Common myeloid progenitor, CD34-positive (primary cell): ENCODE measurements around the gene SNED1.

ENCODE experiments used
- CTCF ChIA-PET: fragments of 350-600 bp; sonication (Branson Sonifier 250); formaldehyde crosslinking; loops from one replicate; lab custom pipeline; 2021; ENCODE audit warnings: antibody characterized with exemption; lab: Charles Lee
- POLR2A ChIA-PET: fragments of 350-600 bp; sonication (Branson Sonifier 250); formaldehyde crosslinking; loops from one replicate; lab custom pipeline; 2021; ENCODE audit warnings: antibody characterized with exemption; lab: Charles Lee
- DNase-seq, 3 donors: peaks; one replicate each; pipeline versions ENCODE4 v3.0.0 to v3.0.0-alpha.2; 2013
- H3K27ac ChIP-seq, 2 experiments: 1 replicate in 1 of 2; 2 replicates in 1 of 2; pipeline ENCODE4 v1.7.0; 2013; ENCODE audit warnings: inconsistent platforms in 2 of 2, low read length in 2 of 2, mild to moderate bottlenecking in 2 of 2, low read depth in 1 of 2, moderate library complexity in 1 of 2; ENCODE audit not compliant: severe bottlenecking in 2 of 2, insufficient read depth in 1 of 2, poor library complexity in 1 of 2
- H3K27me3 ChIP-seq, 5 experiments: replicated peaks in 2 of 5; 1 replicate in 3 of 5; 2 replicates in 2 of 5; pipeline versions ENCODE4 v1.6.1 to v1.7.0; 2013; ENCODE audit warnings: low read length in 4 of 5, mild to moderate bottlenecking in 2 of 5, moderate library complexity in 2 of 5, inconsistent platforms in 1 of 5; ENCODE audit not compliant: insufficient read depth in 5 of 5, control insufficient read depth in 4 of 5
- H3K36me3 ChIP-seq, 4 experiments: 1 replicate in 2 of 4; 2 replicates in 2 of 4; pipeline versions ENCODE4 v1.6.1 to v1.7.0; 2013; ENCODE audit warnings: low read length in 3 of 4, control low read depth in 1 of 4, mild to moderate bottlenecking in 1 of 4; ENCODE audit not compliant: control insufficient read depth in 4 of 4, insufficient read depth in 4 of 4
- H3K4me1 ChIP-seq, 4 experiments: 1 replicate in 3 of 4; 2 replicates in 1 of 4; pipeline versions ENCODE4 v1.6.1 to v1.7.1; 2013; ENCODE audit warnings: low read length in 3 of 4, mild to moderate bottlenecking in 3 of 4, control low read depth in 1 of 4, inconsistent platforms in 1 of 4, moderate library complexity in 1 of 4; ENCODE audit not compliant: control insufficient read depth in 4 of 4, insufficient read depth in 4 of 4; ENCODE audit errors: control extremely low read depth in 1 of 4
- H3K4me3 ChIP-seq, 7 experiments: 1 replicate in 4 of 7; 2 replicates in 3 of 7; pipeline versions ENCODE4 v1.5.1 to v1.7.0; 2013; ENCODE audit warnings: mild to moderate bottlenecking in 7 of 7, low read length in 6 of 7, moderate library complexity in 6 of 7, inconsistent platforms in 2 of 7, low read depth in 2 of 7, control low read depth in 1 of 7; ENCODE audit not compliant: insufficient read depth in 4 of 7, control insufficient read depth in 1 of 7; ENCODE audit errors: extremely low read depth in 1 of 7
- H3K9me3 ChIP-seq, 5 experiments: 1 replicate in 4 of 5; 2 replicates in 1 of 5; pipeline versions ENCODE4 v1.6.1 to v1.7.1; 2013; ENCODE audit warnings: low read length in 4 of 5, mild to moderate bottlenecking in 2 of 5, inconsistent platforms in 1 of 5, low read depth in 1 of 5, moderate library complexity in 1 of 5; ENCODE audit not compliant: control insufficient read depth in 4 of 5, insufficient read depth in 2 of 5; ENCODE audit errors: control extremely low read depth in 1 of 5
- WGBS: methylation state at CpG from one replicate; pipeline ENCODE4 v1.1.5; 2013; ENCODE audit not compliant: insufficient coverage; 5-methylcytosine and 5-hydroxymethylcytosine counted together

The SNED1 gene

GRCh38 chr2:241135737-241136136, 137.3 kb downstream of the SNED1 start:
- no peak for DNase-seq
- 98% methylated on average over 5 of the region's 9 CpGs for WGBS
- H3K27me3 ChIP-seq: no peaks in the 10 kb centered on the region
- ChIA-PET POLR2A (no interaction called here), CTCF (no interaction called here)
- H3K36me3 ChIP-seq: peaks cover 6 to 76% (median 25%) of the 10 kb centered on the region in 4 experiments
- H3K9me3 ChIP-seq: no peaks in the 10 kb centered on the region
- no peak overlapping the region for H3K27ac ChIP-seq
- no peak overlapping the region for H3K4me3 ChIP-seq
- no peaks in the 10 kb centered on the region for H3K4me1 ChIP-seq

GRCh38 chr2:241136191-241136590, 137.8 kb downstream of the SNED1 start:
- ChIA-PET CTCF (no interaction called here), POLR2A (no interaction called here)
- H3K27me3 ChIP-seq: no peaks in the 10 kb centered on the region
- no peak for DNase-seq
- H3K36me3 ChIP-seq: peaks cover 6 to 78% (median 26%) of the 10 kb centered on the region in 4 experiments
- 97% methylated on average over 6 of the region's 8 CpGs for WGBS
- H3K4me3 ChIP-seq: no peak overlapping the region
- no peak overlapping the region for H3K27ac ChIP-seq
- no peaks in the 10 kb centered on the region for H3K4me1 ChIP-seq
- H3K9me3 ChIP-seq: no peaks in the 10 kb centered on the region

GRCh38 chr2:241136661-241137260, 138.3 kb downstream of the SNED1 start:
- 98% methylated on average over 25 of the region's 25 CpGs for WGBS
- DNase-seq: no peak
- POLR2A ChIA-PET: no interaction called here

GRCh38 chr2:241137276-241138190, 139.1 kb downstream of the SNED1 start:
- Histone ChIP-seq H3K9me3 (no peaks in the 10 kb centered on the region), H3K4me1 (no peaks in the 10 kb centered on the region), H3K27me3 (no peaks in the 10 kb centered on the region), H3K27ac (no peak overlapping the region), H3K4me3 (no peak overlapping the region), H3K36me3 (peaks cover 6 to 86% (median 28%) of the 10 kb centered on the region in 4 experiments)
- no peak for DNase-seq
- CTCF ChIA-PET: no interaction called here
- WGBS: 85% methylated on average over 19 of the region's 24 CpGs
- POLR2A ChIA-PET: no interaction called here

More at GRCh38 chr2:241136661-241137260, 138.3 kb downstream of the SNED1 start:
- no peaks in the 10 kb centered on the region for H3K27me3 ChIP-seq
- no peaks in the 10 kb centered on the region for H3K9me3 ChIP-seq
- no peaks in the 10 kb centered on the region for H3K4me1 ChIP-seq
- CTCF ChIA-PET: no interaction called here
- H3K4me3 ChIP-seq: no peak overlapping the region
- no peak overlapping the region for H3K27ac ChIP-seq
- H3K36me3 ChIP-seq: peaks cover 6 to 82% (median 27%) of the 10 kb centered on the region in 4 experiments

- POLR2A ChIA-PET: no interaction called here
Observed at GRCh38 chr2:241138471-241138870, 140.1 kb downstream of the SNED1 start.

GRCh38 chr2:241139531-241140444, 141.4 kb downstream of the SNED1 start:
- CTCF ChIA-PET: no interaction called here
- H3K9me3 ChIP-seq: no peaks in the 10 kb centered on the region
- WGBS: 93% methylated on average over 23 of the region's 24 CpGs
- H3K4me1 ChIP-seq: no peaks in the 10 kb centered on the region
- no peaks in the 10 kb centered on the region for H3K27me3 ChIP-seq
- H3K4me3 ChIP-seq: no peak overlapping the region
- POLR2A ChIA-PET: interaction anchor here (0.6 kb wide), 1 partner anchor 49 kb away, joined by 4 read pairs; no protein-coding TSS in a partner anchor
- no peak overlapping the region for H3K27ac ChIP-seq
- no peak for DNase-seq
- H3K36me3 ChIP-seq: peaks cover 6 to 85% (median 30%) of the 10 kb centered on the region in 4 experiments

More at GRCh38 chr2:241138471-241138870, 140.1 kb downstream of the SNED1 start:
- H3K4me3 ChIP-seq: no peak overlapping the region
- no peak for DNase-seq
- H3K27me3 ChIP-seq: no peaks in the 10 kb centered on the region
- 98% methylated on average over 14 of the region's 16 CpGs for WGBS
- H3K27ac ChIP-seq: no peak overlapping the region
- H3K9me3 ChIP-seq: no peaks in the 10 kb centered on the region
- peaks cover 6 to 81% (median 29%) of the 10 kb centered on the region in 4 experiments for H3K36me3 ChIP-seq
- CTCF ChIA-PET: no interaction called here
- H3K4me1 ChIP-seq: no peaks in the 10 kb centered on the region
